Measurements from ENCODE around the gene HBE1.

The HBE1 gene

GRCh38 chr11:5232176-5232575, 37.6 kb downstream of the HBE1 start:
- DNase-seq, result peak; percentile 11

- no peak for DNase-seq
These were observed 38.6 kb downstream of the HBE1 start for GRCh38 chr11:5231111-5231510.

- no peak for DNase-seq
These were observed 39.5 kb downstream of the HBE1 start for GRCh38 chr11:5230266-5230665.

GRCh38 chr11:5229796-5230195, 39.9 kb downstream of the HBE1 start:
- no peak for DNase-seq

- DNase-seq, result no peak
These were observed 40.4 kb downstream of the HBE1 start for GRCh38 chr11:5229356-5229755.

- no peak for DNase-seq
These were observed 41.6 kb downstream of the HBE1 start for GRCh38 chr11:5228124-5228523.

GRCh38 chr11:5227681-5228080, 42.1 kb downstream of the HBE1 start:
- no peak for DNase-seq

- no peak for DNase-seq
These were observed 42.9 kb downstream of the HBE1 start, which contains the start of gene HBB for GRCh38 chr11:5226732-5227310. Gene HBB, minus strand, starts transcription at chr11:5227071. Its CDS starts 50 bp downstream, at chr11:5227021.

- no peak for DNase-seq
These were observed 44.3 kb downstream of the HBE1 start for GRCh38 chr11:5225480-5225871.

GRCh38 chr11:5224538-5225479, 44.9 kb downstream of the HBE1 start:
- no peak for DNase-seq

GRCh38 chr11:5223686-5224085, 46.1 kb downstream of the HBE1 start:
- DNase-seq, result no peak

- no peak for DNase-seq
These were observed 46.6 kb downstream of the HBE1 start for GRCh38 chr11:5223146-5223545.
